Umbilical cord (tissue), 2 donors: ENCODE results near the gene TNF. TPM values are rescaled to one million over a fixed set of nuclear protein-coding genes. Genes with fewer than 3 reads are reported as not detected.
A peak's percentile ranks its signal among the peaks of the same experiment; 100 is the strongest.

Source experiments
- DNase-seq: peaks from one replicate; pipeline ENCODE4 v3.0.0-alpha.2; 2015; ENCODE audit warnings: low spot score
- total RNA-seq: library from RNA; depleted of rRNA; stranded (reverse); fragments of >200 nt; gene quantifications from one replicate; pipeline ENCODE4 v1.2.3, GENCODE V29; 2014; ENCODE audit warnings: low replicate concordance; ENCODE audit not compliant: insufficient read depth

The TNF gene
- total RNA-seq, 1 donor from 2014 or later, result 1.4 TPM

DNA sequence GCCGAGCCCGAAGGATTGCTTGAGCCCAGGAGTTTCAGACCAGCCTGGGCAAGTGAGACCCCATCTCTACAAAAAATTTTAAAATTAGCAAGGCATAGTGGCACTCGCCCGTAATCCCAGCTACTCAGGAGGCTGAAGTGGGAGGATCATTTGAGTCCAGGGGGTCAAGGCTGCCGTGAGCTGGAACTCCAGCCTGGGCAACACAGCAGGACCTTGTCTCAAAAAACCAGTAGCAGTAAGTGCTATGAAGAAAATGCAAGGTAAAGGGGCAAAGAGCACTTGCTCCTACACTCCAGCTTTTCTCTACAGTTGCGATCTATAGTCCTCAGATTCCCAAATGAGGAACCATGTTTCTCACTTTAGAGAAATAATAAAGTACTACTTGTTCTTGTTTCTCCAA is 31.7 kb upstream of the TNF start:
- DNase-seq, result no peak

DNA sequence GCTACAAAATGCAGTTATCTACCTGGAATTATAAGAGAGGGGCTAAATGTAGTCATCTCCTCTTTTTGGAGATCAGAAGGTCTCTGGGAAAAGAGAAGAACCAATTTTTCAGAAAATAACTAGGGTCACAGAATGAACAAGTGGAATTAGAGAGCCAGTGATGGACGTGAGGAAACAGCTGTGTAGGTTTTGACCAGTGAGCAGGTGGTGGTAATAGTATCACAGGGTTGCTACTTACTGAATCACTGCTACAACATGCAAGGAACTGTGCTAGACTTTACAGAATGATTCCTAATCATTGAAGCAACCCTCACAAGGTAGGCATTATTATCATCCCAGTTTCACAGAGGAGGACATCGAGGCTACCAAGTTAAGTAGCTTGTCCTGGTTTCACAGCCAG is 30.7 kb upstream of the TNF start:
- no peak for DNase-seq

- no peak for DNase-seq
Observed at GRCh38 chr6:31545291-31545690, 30.1 kb upstream of the TNF start.

DNA sequence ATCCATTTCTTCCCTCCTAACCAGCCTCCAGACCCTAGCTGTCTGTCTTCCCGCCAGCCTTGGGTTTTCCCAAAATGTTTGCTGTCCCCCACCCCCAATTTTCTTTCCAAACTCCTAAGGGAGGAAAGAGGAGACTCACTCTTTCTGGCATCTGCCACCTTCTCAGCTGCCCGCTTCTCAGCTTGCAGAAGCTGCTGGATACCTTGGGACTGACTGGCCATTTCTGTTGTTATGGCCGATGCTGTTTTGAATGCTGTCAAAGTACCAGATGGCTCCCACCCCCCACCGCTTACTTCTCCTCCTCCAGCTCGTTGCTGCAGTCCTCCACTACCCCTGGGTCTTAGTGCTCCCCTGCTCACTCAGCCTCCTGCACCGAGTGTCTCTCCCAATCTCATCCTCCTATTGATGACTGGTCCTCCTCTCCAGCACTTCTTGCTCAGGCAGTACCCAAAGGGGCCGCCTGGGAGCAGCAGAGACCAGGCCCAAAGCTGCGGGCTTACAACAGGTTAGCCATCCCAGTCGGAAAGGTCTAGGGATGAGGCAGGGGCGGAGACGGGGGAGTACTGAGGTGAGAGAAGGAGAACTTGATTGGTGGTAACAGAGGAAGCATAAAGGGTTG is 28.9 kb upstream of the TNF start, which contains the start of gene ATP6V1G2:
Gene ATP6V1G2, minus strand, starts transcription at position 270 of the 619 bp plus-strand sequence. Its CDS starts 49 bp downstream, at position 221.
- peak; percentile 94 for DNase-seq

DNA sequence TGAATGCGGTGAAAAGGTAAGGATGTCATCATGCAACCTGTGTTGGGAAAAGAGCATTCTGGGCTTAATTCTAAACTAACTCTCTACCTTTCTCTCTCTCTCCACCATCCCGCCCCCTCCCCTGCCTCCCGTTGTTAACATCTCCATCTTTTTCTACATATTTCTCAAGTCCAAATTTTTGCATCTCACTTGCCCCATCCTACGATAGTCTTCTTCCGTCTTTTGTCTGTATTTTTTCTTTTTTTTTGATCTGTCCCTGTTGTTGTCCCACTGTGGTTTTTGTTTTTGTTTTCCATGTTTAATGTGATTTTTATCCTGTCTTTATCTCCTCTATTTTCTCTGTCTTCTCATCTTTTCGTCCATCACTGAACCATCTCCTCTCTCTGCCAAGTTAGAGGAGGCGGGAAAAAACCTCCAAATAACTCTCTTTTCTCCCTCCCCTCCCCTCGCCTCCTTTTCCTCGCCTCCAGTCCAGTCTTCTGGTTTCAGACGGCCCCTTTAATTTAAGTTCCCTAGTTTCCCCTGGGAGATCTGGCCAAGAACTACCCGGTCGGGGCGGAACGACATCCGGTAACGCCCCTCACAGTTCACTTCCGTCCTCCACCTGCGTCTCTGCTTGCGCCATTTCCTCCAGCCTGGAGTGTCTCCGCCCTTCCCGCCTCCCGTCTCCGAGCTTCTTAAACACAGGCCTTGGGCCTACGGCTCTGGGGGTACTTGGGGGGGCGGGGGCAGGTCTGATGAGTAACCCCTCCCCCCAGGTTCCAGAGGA is 28.2 kb upstream of the TNF start, which contains the start of gene NFKBIL1:
Gene NFKBIL1, plus strand, starts transcription at position 651 of the 769 bp plus-strand sequence. Its CDS starts 87 bp downstream, at position 738.
- peak; percentile 99 for DNase-seq

- no peak for DNase-seq
Observed at GRCh38 chr6:31547727-31548543, 27.4 kb upstream of the TNF start.

GRCh38 chr6:31548544-31548873 is 26.9 kb upstream of the TNF start:
- no peak for DNase-seq

GRCh38 chr6:31551371-31551770 is 24.0 kb upstream of the TNF start:
- DNase-seq, result peak; percentile 43

- no peak for DNase-seq
Observed at GRCh38 chr6:31556307-31556706, 19.1 kb upstream of the TNF start.

DNA sequence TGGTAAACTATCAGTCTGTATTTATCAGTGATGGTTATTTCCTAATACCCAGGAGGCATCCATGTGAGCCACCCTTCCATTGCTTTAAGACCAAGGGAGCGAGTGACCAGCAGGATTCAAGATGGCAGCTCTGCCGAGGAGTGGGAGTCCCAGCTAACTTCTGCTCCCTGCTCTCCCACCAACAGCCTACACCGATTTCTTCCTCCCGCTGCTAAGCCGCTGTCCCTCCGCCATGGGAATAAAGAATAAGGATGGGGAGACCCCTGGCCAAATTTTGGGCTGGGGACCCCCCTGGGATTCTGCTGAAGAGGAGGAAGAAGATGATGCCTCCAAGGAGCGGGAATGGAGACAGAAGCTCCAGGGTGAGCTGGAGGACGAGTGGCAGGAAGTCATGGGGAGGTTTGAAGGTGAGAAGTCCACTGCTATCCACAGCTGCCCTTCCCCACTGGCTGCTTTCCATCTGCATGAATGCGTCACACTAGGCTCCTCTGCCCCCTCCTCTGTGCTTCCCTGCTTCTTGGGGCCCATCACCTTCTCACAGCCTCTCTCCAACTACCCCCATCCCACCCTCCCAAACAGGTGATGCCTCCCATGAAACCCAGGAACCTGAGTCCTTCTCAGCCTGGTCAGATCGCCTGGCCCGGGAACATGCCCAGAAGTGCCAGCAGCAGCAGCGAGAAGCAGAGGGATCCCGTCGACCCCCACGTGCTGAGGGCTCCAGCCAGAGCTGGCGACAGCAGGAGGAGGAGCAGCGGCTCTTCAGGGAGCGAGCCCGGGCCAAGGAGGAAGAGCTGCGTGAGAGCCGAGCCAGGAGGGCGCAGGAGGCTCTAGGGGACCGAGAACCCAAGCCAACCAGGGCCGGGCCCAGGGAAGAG is 17.7 kb upstream of the TNF start:
- no peak for DNase-seq

GRCh38 chr6:31558318-31558625 is 17.1 kb upstream of the TNF start:
- no peak for DNase-seq

GRCh38 chr6:31558631-31559500 is 16.5 kb upstream of the TNF start:
- DNase-seq, result peak; percentile 32

- no peak for DNase-seq
Observed at GRCh38 chr6:31559606-31559957, 15.8 kb upstream of the TNF start.

DNA sequence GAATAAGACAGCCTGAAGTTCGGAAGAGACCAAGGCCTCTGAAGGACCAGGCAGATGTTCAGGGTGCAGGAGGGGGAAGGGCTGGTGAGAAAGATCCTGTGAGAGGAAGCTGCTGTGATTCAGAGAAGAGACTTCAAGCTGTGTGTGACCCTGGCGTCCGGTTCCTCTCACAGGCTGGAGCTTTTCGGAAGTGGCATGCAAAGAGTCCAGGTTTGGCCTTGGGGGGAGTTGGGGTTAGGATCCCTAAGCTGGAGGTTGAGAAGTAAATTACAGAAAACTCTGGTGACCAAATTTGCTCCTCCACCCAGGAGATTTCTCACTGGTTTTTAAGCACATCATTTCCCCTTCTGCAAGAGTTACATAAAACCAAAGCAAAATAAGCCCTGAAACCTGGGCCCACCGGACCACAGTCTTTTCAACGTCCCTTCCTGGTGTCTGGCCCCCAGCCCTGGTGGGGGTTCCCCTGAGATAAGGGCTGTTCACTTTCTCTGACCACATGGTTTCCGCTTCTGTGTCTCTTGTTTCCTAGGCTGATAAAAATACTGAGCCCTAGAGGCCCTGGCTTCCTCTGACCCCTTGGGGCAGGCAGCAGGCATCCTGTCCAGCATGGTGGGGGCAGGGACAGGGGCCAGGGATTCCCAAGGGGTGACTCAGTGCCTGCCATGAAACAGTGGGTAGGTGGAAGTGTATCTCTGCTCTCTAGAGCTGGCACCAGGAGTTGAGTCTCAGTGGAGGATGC is 15.2 kb upstream of the TNF start:
- peak; percentile 52 for DNase-seq

DNA sequence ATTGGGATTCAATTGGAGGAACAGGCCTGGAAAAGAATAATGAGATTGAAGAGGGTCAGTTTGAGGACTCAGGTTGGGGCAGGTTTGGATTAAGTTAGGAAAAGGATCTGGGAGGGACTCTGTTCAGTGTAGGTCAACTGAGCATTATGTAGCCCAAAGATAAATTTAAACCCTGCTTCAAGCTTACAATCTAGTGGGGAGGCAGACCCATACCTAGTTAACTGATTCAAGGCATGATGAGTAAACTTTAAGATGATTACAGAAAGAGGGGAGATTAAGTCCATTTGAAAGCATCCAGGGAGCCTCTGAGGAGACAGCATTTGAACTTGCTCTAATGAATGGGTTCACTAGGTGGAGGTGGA is 14.7 kb upstream of the TNF start:
- DNase-seq, result no peak

GRCh38 chr6:31567531-31568370 is 7.6 kb upstream of the TNF start:
- DNase-seq, result no peak

GRCh38 chr6:31568537-31568961 is 6.8 kb upstream of the TNF start:
- DNase-seq, result no peak

DNA sequence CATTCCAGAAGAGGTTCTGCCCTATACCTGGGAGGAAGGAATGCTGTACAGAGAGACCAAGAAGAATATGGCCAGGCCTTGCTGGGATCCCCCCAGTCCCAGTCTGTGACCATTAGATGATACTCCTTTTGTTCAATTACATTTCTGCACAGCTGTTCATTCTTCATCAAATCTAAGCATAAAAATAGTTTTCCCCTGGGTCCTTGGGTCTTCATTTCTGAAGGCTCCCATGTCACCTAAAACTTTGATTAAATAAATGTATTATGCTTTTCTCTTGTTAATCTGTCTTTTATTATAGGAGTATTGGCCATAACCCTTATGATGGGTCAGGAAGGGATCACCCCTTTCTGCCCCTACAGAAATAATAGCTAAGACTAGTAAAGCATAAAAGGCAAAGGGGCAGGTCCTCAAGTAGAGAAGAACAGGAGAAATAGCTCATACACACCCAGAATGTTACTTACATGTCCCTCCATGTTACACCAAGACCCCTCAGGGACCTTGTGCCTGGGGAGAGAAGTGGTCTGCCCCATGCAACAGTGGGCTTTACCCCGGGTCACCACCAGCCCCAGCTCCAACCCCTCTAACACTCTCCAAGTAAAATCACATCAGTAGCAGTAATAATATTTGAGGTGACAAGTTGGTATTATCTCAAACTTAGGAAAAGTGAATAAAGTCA is 5.4 kb upstream of the TNF start:
- no peak for DNase-seq
